HepG2 (cell line): ENCODE measurements around the gene TUBA4B. TPM values are rescaled to one million over a fixed set of nuclear protein-coding genes. Genes with fewer than 3 reads are reported as not detected.

Experiments used
- BHLHE40 ChIP-seq: IDR thresholded peaks from 2 replicates; pipeline ENCODE4 v1.6.1; 2011; ENCODE audit warnings: low read length, improper control_type of control experiment
- HNRNPH1 ChIP-seq: fragments of 200-400 bp; formaldehyde crosslinking; optimal IDR thresholded peaks from 2 replicates; pipeline ENCODE3; 2017; ENCODE audit warnings: mild to moderate bottlenecking, low read depth, low read length
- MAFK ChIP-seq, 2 experiments: IDR thresholded peaks in 1 of 2; conservative IDR thresholded peaks in 1 of 2; 2 replicates each; pipeline ENCODE4 v1.6.1; 2011; ENCODE audit warnings: improper control_type of control experiment in 2 of 2, low read length in 2 of 2
- MTA1 ChIP-seq: sonication (generic); formaldehyde crosslinking; IDR thresholded peaks from 2 replicates; pipeline ENCODE4 v1.4.0; 2020; ENCODE audit warnings: missing genetic modification reagents, mild to moderate bottlenecking, borderline replicate concordance
- NCOA2 ChIP-seq: sonication (generic); formaldehyde crosslinking; IDR thresholded peaks from 2 replicates; pipeline ENCODE4 v1.8.0; 2022; ENCODE audit warnings: inconsistent platforms
- RBM39 ChIP-seq: fragments of 200-400 bp; formaldehyde crosslinking; IDR thresholded peaks from one replicate; pipeline ENCODE4 v1.6.1; 2018; ENCODE audit warnings: antibody characterized with exemption, mild to moderate bottlenecking, low read depth, low read length; ENCODE audit not compliant: poor library complexity, severe bottlenecking
- REXO4 ChIP-seq: sonication (generic); formaldehyde crosslinking; IDR thresholded peaks from 2 replicates; pipeline ENCODE4 v1.8.0; 2022; ENCODE audit warnings: missing genetic modification reagents, mild to moderate bottlenecking, borderline replicate concordance
- SAP130 ChIP-seq: IDR thresholded peaks from 2 replicates; pipeline ENCODE4 v1.6.1; 2016; ENCODE audit warnings: low read depth
- SNAPC5 ChIP-seq: sonication (generic); formaldehyde crosslinking; IDR thresholded peaks from 2 replicates; pipeline ENCODE4 v1.8.1; 2023; ENCODE audit warnings: mild to moderate bottlenecking, missing genetic modification reagents, borderline replicate concordance
- SSRP1 ChIP-seq: IDR thresholded peaks from 2 replicates; pipeline ENCODE4 v1.6.1; 2016; ENCODE audit warnings: control low read depth
- ZBTB40 ChIP-seq, 2 experiments: fragments of 450-650 bp in 1 of 2; sonication (generic) in 1 of 2; formaldehyde crosslinking in 1 of 2; IDR thresholded peaks; 2 replicates each; pipeline versions ENCODE4 v1.6.1 to v1.8.0; 2016 to 2022; ENCODE audit warnings: antibody characterized with exemption in 1 of 2, mild to moderate bottlenecking in 1 of 2, missing genetic modification reagents in 1 of 2
- ZC3H4 ChIP-seq: sonication (generic); formaldehyde crosslinking; IDR thresholded peaks from 2 replicates; pipeline ENCODE4 v1.4.0; 2020; ENCODE audit warnings: missing genetic modification reagents, borderline replicate concordance
- ZNF138 ChIP-seq: sonication (generic); formaldehyde crosslinking; IDR thresholded peaks from 2 replicates; pipeline ENCODE4 v1.5.0; 2020; ENCODE audit warnings: mild to moderate bottlenecking, low read depth, missing genetic modification reagents
- ZNF607 ChIP-seq: sonication (generic); formaldehyde crosslinking; IDR thresholded peaks from 2 replicates; pipeline ENCODE4 v1.5.1; 2020; ENCODE audit warnings: missing genetic modification reagents, mild to moderate bottlenecking, borderline replicate concordance
- ZNF672 ChIP-seq: sonication (generic); formaldehyde crosslinking; IDR thresholded peaks from 2 replicates; pipeline ENCODE4 v1.8.1; 2022; ENCODE audit warnings: missing genetic modification reagents
- ZNF782 ChIP-seq: sonication (generic); formaldehyde crosslinking; IDR thresholded peaks from 2 replicates; pipeline ENCODE4 v1.4.0; 2020; ENCODE audit warnings: missing genetic modification reagents, mild to moderate bottlenecking, borderline replicate concordance
- ZNF879 ChIP-seq: sonication (generic); formaldehyde crosslinking; IDR thresholded peaks from 2 replicates; pipeline ENCODE4 v1.8.1; 2023; ENCODE audit warnings: missing genetic modification reagents
- polyA plus RNA-seq, 8 experiments: library from polyadenylated mRNA; depleted of rRNA in 3 of 8; stranded (reverse) in 7 of 8; unstranded in 1 of 8; fragments of >200 nt; fragmentation: Illumina TruSeq in 4 of 8; extraction: Trizol in 4 of 8; gene quantifications; 2 replicates each; pipeline versions ENCODE4 v1.2.1 to v1.2.3, GENCODE V29; 2011 to 2016; ENCODE audit warnings: low read depth in 4 of 8, missing spikeins in 1 of 8, mixed read lengths in 1 of 8; ENCODE audit not compliant: insufficient read depth in 1 of 8
- total RNA-seq, 5 experiments: library from RNA; depleted of rRNA; stranded (reverse); fragments of >200 nt; fragmentation: Illumina TruSeq; extraction: Trizol; gene quantifications; 2 replicates each; pipeline ENCODE4 v1.2.3, GENCODE V29; 2016; ENCODE audit warnings: low read depth in 1 of 5
- TF ChIP-seq, protein P1 (sequence below): fragments of 450-650 bp; IDR thresholded peaks from 2 replicates; pipeline ENCODE4 v1.6.1; 2017

TUBA4B gene
- total and polyA plus RNA-seq, 2 of the 13 experiments (the other 11 are each of a cell fraction or from before 2014, with no cell fraction given): 0.18 to 0.22 TPM

- TF ChIP-seq ZBTB40 (IDR thresholded peaks at IDR 0.05): no peak
- TF ChIP-seq ZBTB40 (CRISPR knock-in tag; IDR thresholded peaks at IDR 0.05): peak; percentile 45; the same call in 1 of the 2 replicates
- TF ChIP-seq BHLHE40: 0 out of 2 replicates have a peak, but pooled peaks have one; percentile 7
- TF ChIP-seq, protein P1, sequence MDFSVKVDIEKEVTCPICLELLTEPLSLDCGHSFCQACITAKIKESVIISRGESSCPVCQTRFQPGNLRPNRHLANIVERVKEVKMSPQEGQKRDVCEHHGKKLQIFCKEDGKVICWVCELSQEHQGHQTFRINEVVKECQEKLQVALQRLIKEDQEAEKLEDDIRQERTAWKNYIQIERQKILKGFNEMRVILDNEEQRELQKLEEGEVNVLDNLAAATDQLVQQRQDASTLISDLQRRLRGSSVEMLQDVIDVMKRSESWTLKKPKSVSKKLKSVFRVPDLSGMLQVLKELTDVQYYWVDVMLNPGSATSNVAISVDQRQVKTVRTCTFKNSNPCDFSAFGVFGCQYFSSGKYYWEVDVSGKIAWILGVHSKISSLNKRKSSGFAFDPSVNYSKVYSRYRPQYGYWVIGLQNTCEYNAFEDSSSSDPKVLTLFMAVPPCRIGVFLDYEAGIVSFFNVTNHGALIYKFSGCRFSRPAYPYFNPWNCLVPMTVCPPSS: no peak
- peak; percentile 66; the same call in 1 of the 2 replicates for TF ChIP-seq ZC3H4 (CRISPR knock-in tag)
- no peak for TF ChIP-seq ZNF672
- TF ChIP-seq RBM39: peak; percentile 76
- TF ChIP-seq SSRP1 (CRISPR knock-in tag): peak; percentile 83; the same call in 1 of the 2 replicates
- no peak for TF ChIP-seq MTA1 (CRISPR knock-in tag)
- TF ChIP-seq NCOA2: peak; percentile 43; the same call in 1 of the 2 replicates
- peak; percentile 65 for TF ChIP-seq HNRNPH1
- no peak for TF ChIP-seq MAFK (conservative IDR thresholded peaks at IDR 0.05 in 1 of 2, IDR thresholded peaks at IDR 0.05 in 1 of 2; ENCODE audit: low read length in 2 of 2)
- TF ChIP-seq ZNF782: peak; percentile 30
- TF ChIP-seq ZNF607 (CRISPR knock-in tag): peak; percentile 81
- TF ChIP-seq SNAPC5 (CRISPR knock-in tag): peak; percentile 71; the same call in 1 of the 2 replicates
- no peak; the same call in 1 of the 2 replicates for TF ChIP-seq ZNF879 (CRISPR knock-in tag)
- TF ChIP-seq SAP130: peak; percentile 85
- no peak; the same call in 1 of the 2 replicates for TF ChIP-seq ZNF138
- no peak for TF ChIP-seq REXO4
These were observed 46.5 kb upstream of the TUBA4B start, which contains the start of gene ZFAND2B (continued) for GRCh38 chr2:219206328-219207133.
